ENCODE results near the gene PIGO. TPM values are rescaled to one million over a fixed set of nuclear protein-coding genes. Genes with fewer than 3 reads are reported as not detected.
A peak's percentile ranks its signal among the peaks of the same experiment; 100 is the strongest.

Gene PIGO
- total and polyA plus RNA-seq, 7 donors, result 6.2 to 11.6 (median 8.1) TPM

GRCh38 chr9:35072461-35073278, 23.7 kb downstream of the PIGO start, which contains the start of gene VCP:
Gene VCP (minus strand): TSS chr9:35072625. CDS start chr9:35072353, 272 bp downstream.
- H3K4me1 ChIP-seq, result peaks cover 29% of the 10 kb centered on the region
- WGBS, 3 donors, result 5 to 6% (median 5%) methylated on average over 43 to 54 of the region's 54 CpGs
- H3K4me3 ChIP-seq, result peak within 1 kb of the TSS; percentile 100
- H3K36me3 ChIP-seq (ENCODE audit: insufficient read depth in 1 of 2, low read depth in 1 of 2), result peaks cover 13 to 23% of the 10 kb centered on the region in 2 donors
- H3K9me3 ChIP-seq, result no peaks in the 10 kb centered on the region
- ATAC-seq (peak; percentile 88 to 91 (median 90)), DNase-seq (peak; percentile 98 to 99)
- no peaks in the 10 kb centered on the region for H3K27me3 ChIP-seq (ENCODE audit: insufficient read depth in 3 of 3, low read length in 2 of 3)
- intact Hi-C loops (cut with DNase I), result loop anchor here in 1 of 2 donors (5.0 kb wide), 1 partner anchor 80 kb away; no protein-coding TSS in a partner anchor
- H3K27ac ChIP-seq, result peak within 1 kb of the TSS; percentile 100
- TF ChIP-seq, protein P1, sequence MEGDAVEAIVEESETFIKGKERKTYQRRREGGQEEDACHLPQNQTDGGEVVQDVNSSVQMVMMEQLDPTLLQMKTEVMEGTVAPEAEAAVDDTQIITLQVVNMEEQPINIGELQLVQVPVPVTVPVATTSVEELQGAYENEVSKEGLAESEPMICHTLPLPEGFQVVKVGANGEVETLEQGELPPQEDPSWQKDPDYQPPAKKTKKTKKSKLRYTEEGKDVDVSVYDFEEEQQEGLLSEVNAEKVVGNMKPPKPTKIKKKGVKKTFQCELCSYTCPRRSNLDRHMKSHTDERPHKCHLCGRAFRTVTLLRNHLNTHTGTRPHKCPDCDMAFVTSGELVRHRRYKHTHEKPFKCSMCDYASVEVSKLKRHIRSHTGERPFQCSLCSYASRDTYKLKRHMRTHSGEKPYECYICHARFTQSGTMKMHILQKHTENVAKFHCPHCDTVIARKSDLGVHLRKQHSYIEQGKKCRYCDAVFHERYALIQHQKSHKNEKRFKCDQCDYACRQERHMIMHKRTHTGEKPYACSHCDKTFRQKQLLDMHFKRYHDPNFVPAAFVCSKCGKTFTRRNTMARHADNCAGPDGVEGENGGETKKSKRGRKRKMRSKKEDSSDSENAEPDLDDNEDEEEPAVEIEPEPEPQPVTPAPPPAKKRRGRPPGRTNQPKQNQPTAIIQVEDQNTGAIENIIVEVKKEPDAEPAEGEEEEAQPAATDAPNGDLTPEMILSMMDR (IDR thresholded peaks at IDR 0.05), result no peak

DNA sequence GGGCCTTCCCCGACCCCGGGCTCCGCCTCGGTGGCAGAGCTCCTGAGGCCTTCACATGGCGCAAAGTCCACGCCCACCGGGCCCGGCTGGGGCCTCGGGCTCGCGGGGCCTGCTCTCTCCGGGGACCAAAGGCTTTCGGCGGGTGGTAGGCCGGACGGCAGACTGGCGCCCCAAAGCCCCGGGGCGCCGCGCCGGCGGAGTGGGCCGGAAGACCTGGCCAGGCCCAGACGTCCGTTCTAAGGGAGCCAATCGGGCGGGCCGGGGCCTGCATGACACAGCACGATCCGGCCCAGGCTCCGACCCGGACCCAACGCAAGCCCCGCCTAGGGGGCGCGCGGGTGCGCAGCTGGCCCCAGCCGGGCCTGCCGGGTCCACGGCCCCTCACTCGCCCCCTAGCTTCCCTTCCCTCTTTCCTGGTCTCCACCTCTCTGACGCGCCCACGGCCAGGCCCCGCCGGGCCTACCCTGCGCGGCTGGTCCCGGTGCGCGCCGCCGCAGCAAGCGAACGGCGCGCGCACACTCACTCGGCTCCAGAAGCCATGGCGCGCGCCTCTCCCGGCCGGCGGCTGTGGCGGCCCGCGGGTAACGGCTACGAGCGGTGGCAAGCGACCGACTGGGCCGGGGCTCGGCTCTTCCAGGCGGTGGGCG, 24.5 kb downstream of the PIGO start:
- H3K36me3 ChIP-seq (ENCODE audit: insufficient read depth in 1 of 2, low read depth in 1 of 2), result peaks cover 16 to 31% of the 10 kb centered on the region in 2 donors
- H3K27ac ChIP-seq, result peak overlapping the region; percentile 100
- no peaks in the 10 kb centered on the region for H3K9me3 ChIP-seq
- ATAC-seq (peak; percentile 75 to 82 (median 76)), DNase-seq (peak; percentile 89 to 91)
- H3K4me3 ChIP-seq, result peak overlapping the region; percentile 100
- H3K27me3 ChIP-seq (ENCODE audit: insufficient read depth in 3 of 3, low read length in 2 of 3), result no peaks in the 10 kb centered on the region
- WGBS, 3 donors, result 0% methylated on average over 50 to 79 of the region's 79 CpGs
- TF ChIP-seq, protein P1 (IDR thresholded peaks at IDR 0.05), result peak; percentile 39
- intact Hi-C loops (cut with DNase I), result loop anchor here in 1 of 2 donors (5.0 kb wide), 1 partner anchor 80 kb away; no protein-coding TSS in a partner anchor
- peaks cover 29% of the 10 kb centered on the region for H3K4me1 ChIP-seq

GRCh38 chr9:35070823-35071813, 25.3 kb downstream of the PIGO start:
- Histone ChIP-seq H3K27me3 (ENCODE audit: insufficient read depth in 3 of 3, low read length in 2 of 3) (no peaks in the 10 kb centered on the region), H3K36me3 (ENCODE audit: insufficient read depth in 1 of 2, low read depth in 1 of 2) (peaks cover 18 to 39% of the 10 kb centered on the region in 2 donors), H3K27ac (peak overlapping the region; percentile 100), H3K4me3 (peak overlapping the region; percentile 100), H3K4me1 (peaks cover 29% of the 10 kb centered on the region), H3K9me3 (no peaks in the 10 kb centered on the region)
- ATAC-seq (peak in 3 of 4 donors; percentile 41 to 61 (median 43)), DNase-seq (no peak)
- intact Hi-C loops (cut with DNase I), result loop anchor here in 1 of 2 donors (5.0 kb wide), 1 partner anchor 79 kb away; no protein-coding TSS in a partner anchor
- TF ChIP-seq, protein P1 (IDR thresholded peaks at IDR 0.05), result no peak
- WGBS, 3 donors, result 0 to 1% (median 1%) methylated on average over 20 of the region's 20 CpGs

DNA sequence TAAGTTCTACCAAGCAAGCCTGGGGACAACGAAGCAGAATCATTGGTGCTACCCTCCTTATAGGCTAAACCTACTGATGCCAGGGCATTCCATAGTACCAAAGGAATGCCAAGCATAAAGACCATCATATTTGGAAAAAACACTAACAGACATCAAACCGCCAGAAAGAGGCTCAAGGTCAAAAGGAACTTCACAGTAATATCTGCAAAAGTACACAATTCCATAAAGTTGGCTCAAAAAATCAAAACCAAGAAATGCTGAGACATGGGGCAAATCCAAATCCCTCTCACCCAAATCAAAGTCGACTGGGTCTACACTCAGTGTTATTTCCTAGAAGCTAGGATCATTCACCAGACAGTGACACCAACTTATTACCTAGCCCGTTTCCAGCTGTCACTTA, 27.4 kb downstream of the PIGO start:
- Histone ChIP-seq H3K36me3 (ENCODE audit: insufficient read depth in 1 of 2, low read depth in 1 of 2) (peaks cover 29 to 52% of the 10 kb centered on the region in 2 donors), H3K27ac (peak overlapping the region; percentile 100), H3K27me3 (ENCODE audit: insufficient read depth in 3 of 3, low read length in 2 of 3) (no peaks in the 10 kb centered on the region), H3K9me3 (no peaks in the 10 kb centered on the region), H3K4me3 (peak overlapping the region; percentile 100), H3K4me1 (peaks cover 29% of the 10 kb centered on the region)
- TF ChIP-seq, protein P1 (IDR thresholded peaks at IDR 0.05), result no peak
- no peak for DNase-seq
- 49 to 76% (median 54%) methylated on average over 4 of the region's 4 CpGs for WGBS, 3 donors
- ATAC-seq, result no peak
- intact Hi-C loops (cut with DNase I), result no loop called here

Data from psoas muscle (tissue), 8 donors.